Upper lobe of left lung (tissue), 4 donors: ENCODE results near the gene TRIM52.
"Not testable (repeated sequence)": the region's sequence is repeated elsewhere in the genome, so short reads cannot be mapped to it uniquely, and the experiment has no call there.

Source experiments
- POLR2A ChIP-seq, 4 donors: fragments of 450-650 bp; IDR thresholded peaks; one replicate each; pipeline ENCODE4 v1.5.1; 2016 to 2017; ENCODE audit warnings: antibody characterized with exemption in 4 of 4, mild to moderate bottlenecking in 2 of 4
- POLR2AphosphoS5 ChIP-seq, 2 donors: sonication (generic); formaldehyde crosslinking; IDR thresholded peaks; one replicate each; pipeline ENCODE4 v1.5.1; 2017; ENCODE audit warnings: antibody characterized with exemption in 2 of 2
- TF ChIP-seq, protein P1 (sequence below), 6 experiments: fragments of 450-650 bp in 4 of 6; fragments of 200-600 bp in 2 of 6; sonication (generic) in 2 of 6; IDR thresholded peaks; one replicate each; pipeline ENCODE4 v1.5.1; 2016 to 2019; ENCODE audit warnings: antibody characterized with exemption in 6 of 6

DNA sequence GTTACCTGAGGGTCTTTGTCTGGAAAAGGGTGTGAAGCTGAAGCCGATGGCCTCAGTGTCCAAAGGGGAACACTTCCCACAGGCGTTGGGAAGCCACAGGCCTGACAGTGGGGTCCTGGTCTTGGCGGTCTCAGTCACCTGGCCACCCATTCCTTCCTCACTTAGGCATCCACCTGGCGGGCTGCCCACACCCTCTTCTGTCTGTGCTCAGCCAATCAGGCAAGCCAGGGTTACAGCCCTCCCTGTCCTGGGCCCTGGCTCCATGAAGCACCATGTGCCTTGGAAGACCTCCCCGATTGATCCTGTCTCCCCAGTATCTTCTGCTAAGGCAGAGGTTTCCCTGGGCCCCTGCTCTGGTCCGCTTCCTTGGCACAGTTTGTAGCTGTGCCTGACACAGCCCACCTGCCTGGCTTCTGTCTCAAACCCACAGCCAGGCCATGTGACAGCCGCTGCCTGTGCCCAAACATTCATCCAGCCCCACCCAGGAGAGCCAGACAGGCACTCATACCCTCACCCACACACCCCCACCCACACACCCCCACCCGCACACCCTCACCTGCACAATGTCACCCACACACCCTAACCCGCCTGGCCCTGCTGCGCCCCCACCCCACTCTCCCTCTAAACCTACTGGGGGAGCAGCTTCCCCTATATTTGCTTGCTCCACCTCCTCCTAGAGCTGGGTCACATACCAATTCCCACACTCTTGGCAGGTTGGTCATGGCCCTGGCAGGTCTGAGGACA is 25.2 kb upstream of the TRIM52 start:
- TF ChIP-seq, protein P1, sequence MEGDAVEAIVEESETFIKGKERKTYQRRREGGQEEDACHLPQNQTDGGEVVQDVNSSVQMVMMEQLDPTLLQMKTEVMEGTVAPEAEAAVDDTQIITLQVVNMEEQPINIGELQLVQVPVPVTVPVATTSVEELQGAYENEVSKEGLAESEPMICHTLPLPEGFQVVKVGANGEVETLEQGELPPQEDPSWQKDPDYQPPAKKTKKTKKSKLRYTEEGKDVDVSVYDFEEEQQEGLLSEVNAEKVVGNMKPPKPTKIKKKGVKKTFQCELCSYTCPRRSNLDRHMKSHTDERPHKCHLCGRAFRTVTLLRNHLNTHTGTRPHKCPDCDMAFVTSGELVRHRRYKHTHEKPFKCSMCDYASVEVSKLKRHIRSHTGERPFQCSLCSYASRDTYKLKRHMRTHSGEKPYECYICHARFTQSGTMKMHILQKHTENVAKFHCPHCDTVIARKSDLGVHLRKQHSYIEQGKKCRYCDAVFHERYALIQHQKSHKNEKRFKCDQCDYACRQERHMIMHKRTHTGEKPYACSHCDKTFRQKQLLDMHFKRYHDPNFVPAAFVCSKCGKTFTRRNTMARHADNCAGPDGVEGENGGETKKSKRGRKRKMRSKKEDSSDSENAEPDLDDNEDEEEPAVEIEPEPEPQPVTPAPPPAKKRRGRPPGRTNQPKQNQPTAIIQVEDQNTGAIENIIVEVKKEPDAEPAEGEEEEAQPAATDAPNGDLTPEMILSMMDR (IDR thresholded peaks at IDR 0.05): not testable (repeated sequence)
- not testable (repeated sequence) for TF ChIP-seq POLR2AphosphoS5, POLR2A (IDR thresholded peaks at IDR 0.05)
